GM12878 (cell line): Measurements from ENCODE around the gene ACTR5. TPM values are rescaled to one million over a fixed set of nuclear protein-coding genes. Genes with fewer than 3 reads are reported as not detected.

Source experiments
- ETV6 ChIP-seq, 2 experiments: fragments of 450-650 bp in 1 of 2; IDR thresholded peaks in 1 of 2; conservative IDR thresholded peaks in 1 of 2; 2 replicates each; pipeline ENCODE4 v1.6.1; 2014; ENCODE audit warnings: antibody characterized with exemption in 1 of 2, borderline replicate concordance in 1 of 2, low read depth in 1 of 2, mild to moderate bottlenecking in 1 of 2, moderate library complexity in 1 of 2
- EZH2 ChIP-seq: IDR thresholded peaks from 2 replicates; pipeline ENCODE4 v1.6.1; 2012; ENCODE audit warnings: low read depth, mild to moderate bottlenecking, control low read depth, inconsistent platforms, low read length, borderline replicate concordance; ENCODE audit not compliant: control insufficient read depth
- HDAC2 ChIP-seq: fragments of 200-600 bp; sonication (generic); IDR thresholded peaks from 2 replicates; pipeline ENCODE4 v1.6.1; 2017
- POLR2AphosphoS5 ChIP-seq: IDR thresholded peaks from 2 replicates; pipeline ENCODE4 v1.6.1; 2011; ENCODE audit warnings: mild to moderate bottlenecking, low read length, inconsistent platforms
- POU2F2 ChIP-seq: IDR thresholded peaks from 3 replicates; pipeline ENCODE4 v1.6.1; 2011; ENCODE audit warnings: low read depth, mild to moderate bottlenecking, low read length, borderline replicate concordance
- RELA ChIP-seq: fragments of 450-650 bp; IDR thresholded peaks from 2 replicates; pipeline ENCODE4 v1.8.0; 2014; ENCODE audit warnings: borderline replicate concordance; ENCODE audit not compliant: partially characterized antibody
- RUNX3 ChIP-seq: IDR thresholded peaks from 2 replicates; pipeline ENCODE4 v1.6.1; 2012; ENCODE audit warnings: low read length, inconsistent platforms
- SRF ChIP-seq, 2 experiments: IDR thresholded peaks; 2 replicates each; pipeline ENCODE4 v1.6.1; 2011; ENCODE audit warnings: low read depth in 2 of 2, low read length in 2 of 2, mild to moderate bottlenecking in 1 of 2, moderate library complexity in 1 of 2
- TAF1 ChIP-seq: IDR thresholded peaks from 2 replicates; pipeline ENCODE4 v1.6.1; 2011; ENCODE audit warnings: mild to moderate bottlenecking, low read depth, low read length, borderline replicate concordance
- TBL1XR1 ChIP-seq: IDR thresholded peaks from 2 replicates; pipeline ENCODE4 v1.6.1; 2012; ENCODE audit warnings: low read depth, low read length, improper control_type of control experiment
- TCF12 ChIP-seq: IDR thresholded peaks from 2 replicates; pipeline ENCODE4 v1.6.1; 2011; ENCODE audit warnings: low read depth, mild to moderate bottlenecking, low read length
- polyA plus RNA-seq, 11 experiments: library from polyadenylated mRNA; depleted of rRNA in 4 of 11; unstranded in 6 of 11; stranded (reverse) in 5 of 11; fragments of >200 nt; fragmentation: Nextera tagmentation in 4 of 11; fragmentation: Illumina TruSeq in 1 of 11; extraction: Ambion mirVana in 4 of 11; extraction: Trizol in 1 of 11; gene quantifications; 1 replicate in 1 of 11; 2 replicates in 10 of 11; pipeline versions ENCODE4 v1.2.1 to v1.2.3, GENCODE V29; 2011 to 2016; ENCODE audit warnings: inconsistent platforms in 2 of 11, missing spikeins in 2 of 11, low read depth in 1 of 11
- total RNA-seq, 4 experiments: library from RNA; depleted of rRNA in 3 of 4; stranded (reverse); fragments of >200 nt in 3 of 4; fragmentation: Illumina TruSeq in 1 of 4; extraction: Trizol in 1 of 4; gene quantifications; 2 replicates each; pipeline versions ENCODE4 v1.2.1 to v1.2.3, GENCODE V29; 2013 to 2021
- TF ChIP-seq, protein P1 (sequence below): fragments of 450-650 bp; conservative IDR thresholded peaks from 2 replicates; pipeline ENCODE4 v1.6.1; 2017; ENCODE audit warnings: mild to moderate bottlenecking, moderate library complexity
- TF ChIP-seq, protein P2 (sequence below): IDR thresholded peaks from 2 replicates; pipeline ENCODE4 v1.6.1; 2011; ENCODE audit warnings: borderline replicate concordance, low read depth, mild to moderate bottlenecking, moderate library complexity, low read length; ENCODE audit not compliant: insufficient read depth, poor library complexity, severe bottlenecking
- TF ChIP-seq, protein P3 (sequence below): fragments of 450-650 bp; IDR thresholded peaks from 2 replicates; pipeline ENCODE4 v1.6.1; 2016; ENCODE audit warnings: mild to moderate bottlenecking, moderate library complexity, borderline replicate concordance
- TF ChIP-seq, protein P4 (sequence below): fragments of 450-650 bp; IDR thresholded peaks from 2 replicates; pipeline ENCODE4 v1.6.1; 2017; ENCODE audit warnings: mild to moderate bottlenecking
- TF ChIP-seq, protein P5 (sequence below), 3 experiments: IDR thresholded peaks in 2 of 3; conservative IDR thresholded peaks in 1 of 3; 2 replicates each; pipeline ENCODE4 v1.5.1; 2011; ENCODE audit warnings: low read depth in 3 of 3, low read length in 3 of 3, mild to moderate bottlenecking in 3 of 3, control low read depth in 2 of 3, moderate library complexity in 2 of 3, inconsistent platforms in 1 of 3, mixed read lengths in 1 of 3; ENCODE audit not compliant: control insufficient read depth in 2 of 3, insufficient read depth in 1 of 3; ENCODE audit errors: extremely low read depth in 1 of 3

ACTR5 gene
- total and polyA plus RNA-seq, 10 of the 15 experiments (the other 5 are each of a cell fraction or from before 2014, with no cell fraction given), result 0.52 to 14.7 (median 8.8) TPM

DNA sequence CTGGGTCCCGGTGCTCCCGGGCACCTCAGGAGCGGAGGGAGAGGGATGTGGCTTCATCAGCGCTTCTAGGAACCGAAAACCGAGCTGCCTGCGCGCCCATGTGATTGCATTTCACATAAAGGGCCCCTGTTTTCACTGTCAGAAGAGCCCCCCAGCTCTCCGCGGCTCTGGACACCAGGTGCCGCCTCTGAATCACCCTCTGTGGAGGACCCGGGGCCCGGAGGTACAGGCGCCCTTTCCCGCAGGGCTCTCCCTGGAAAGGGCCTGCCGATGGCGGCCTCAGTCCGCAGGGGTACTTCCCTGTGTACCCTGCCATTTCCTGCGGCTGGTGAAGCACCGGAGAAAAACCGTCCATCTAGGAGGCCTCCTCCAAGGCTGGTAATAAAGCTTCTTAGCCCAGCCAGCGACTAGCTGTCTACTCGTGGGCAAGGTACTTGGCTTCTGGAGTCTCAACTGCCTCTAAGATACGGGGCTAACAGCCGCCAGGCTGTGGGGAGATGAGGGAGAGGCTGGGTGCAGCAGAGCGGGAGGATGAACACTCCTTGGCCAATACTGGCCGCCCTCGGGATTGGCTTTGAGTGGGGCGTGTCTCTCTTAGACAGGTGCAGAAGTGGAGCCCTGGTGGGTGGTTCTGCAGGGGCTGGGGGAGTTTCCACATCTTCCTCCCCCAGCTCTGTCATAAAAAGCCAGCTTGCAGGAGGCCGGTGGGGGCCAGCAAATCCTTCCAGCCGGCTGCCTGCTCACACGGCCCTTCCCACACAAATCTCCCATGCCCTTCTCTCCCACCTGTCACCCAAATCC is 58.8 kb downstream of the ACTR5 start (continued):
- TF ChIP-seq, protein P1, sequence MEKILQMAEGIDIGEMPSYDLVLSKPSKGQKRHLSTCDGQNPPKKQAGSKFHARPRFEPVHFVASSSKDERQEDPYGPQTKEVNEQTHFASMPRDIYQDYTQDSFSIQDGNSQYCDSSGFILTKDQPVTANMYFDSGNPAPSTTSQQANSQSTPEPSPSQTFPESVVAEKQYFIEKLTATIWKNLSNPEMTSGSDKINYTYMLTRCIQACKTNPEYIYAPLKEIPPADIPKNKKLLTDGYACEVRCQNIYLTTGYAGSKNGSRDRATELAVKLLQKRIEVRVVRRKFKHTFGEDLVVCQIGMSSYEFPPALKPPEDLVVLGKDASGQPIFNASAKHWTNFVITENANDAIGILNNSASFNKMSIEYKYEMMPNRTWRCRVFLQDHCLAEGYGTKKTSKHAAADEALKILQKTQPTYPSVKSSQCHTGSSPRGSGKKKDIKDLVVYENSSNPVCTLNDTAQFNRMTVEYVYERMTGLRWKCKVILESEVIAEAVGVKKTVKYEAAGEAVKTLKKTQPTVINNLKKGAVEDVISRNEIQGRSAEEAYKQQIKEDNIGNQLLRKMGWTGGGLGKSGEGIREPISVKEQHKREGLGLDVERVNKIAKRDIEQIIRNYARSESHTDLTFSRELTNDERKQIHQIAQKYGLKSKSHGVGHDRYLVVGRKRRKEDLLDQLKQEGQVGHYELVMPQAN, result no peak; the same call in 1 of the 2 replicates
- TF ChIP-seq ETV6 (conservative IDR thresholded peaks at IDR 0.05 in 1 of 2, IDR thresholded peaks at IDR 0.05 in 1 of 2; ENCODE audit: borderline replicate concordance in 1 of 2, low read depth in 1 of 2) (no peak), TBL1XR1 (no peak), RELA (no peak), TAF1 (0 out of 2 replicates have a peak, but pooled peaks have one; percentile 19), TCF12 (peak; percentile 71), SRF (IDR thresholded peaks at IDR 0.05; ENCODE audit: low read depth in 2 of 2, low read length in 2 of 2) (no peak), RUNX3 (no peak), POU2F2 (peak; percentile 69; the same call in 1 of the 3 replicates), POLR2AphosphoS5 (peak; percentile 79), HDAC2 (no peak), EZH2 (no peak)
- TF ChIP-seq, protein P2, sequence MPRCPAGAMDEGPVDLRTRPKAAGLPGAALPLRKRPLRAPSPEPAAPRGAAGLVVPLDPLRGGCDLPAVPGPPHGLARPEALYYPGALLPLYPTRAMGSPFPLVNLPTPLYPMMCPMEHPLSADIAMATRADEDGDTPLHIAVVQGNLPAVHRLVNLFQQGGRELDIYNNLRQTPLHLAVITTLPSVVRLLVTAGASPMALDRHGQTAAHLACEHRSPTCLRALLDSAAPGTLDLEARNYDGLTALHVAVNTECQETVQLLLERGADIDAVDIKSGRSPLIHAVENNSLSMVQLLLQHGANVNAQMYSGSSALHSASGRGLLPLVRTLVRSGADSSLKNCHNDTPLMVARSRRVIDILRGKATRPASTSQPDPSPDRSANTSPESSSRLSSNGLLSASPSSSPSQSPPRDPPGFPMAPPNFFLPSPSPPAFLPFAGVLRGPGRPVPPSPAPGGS, result no peak
- TF ChIP-seq, protein P3, sequence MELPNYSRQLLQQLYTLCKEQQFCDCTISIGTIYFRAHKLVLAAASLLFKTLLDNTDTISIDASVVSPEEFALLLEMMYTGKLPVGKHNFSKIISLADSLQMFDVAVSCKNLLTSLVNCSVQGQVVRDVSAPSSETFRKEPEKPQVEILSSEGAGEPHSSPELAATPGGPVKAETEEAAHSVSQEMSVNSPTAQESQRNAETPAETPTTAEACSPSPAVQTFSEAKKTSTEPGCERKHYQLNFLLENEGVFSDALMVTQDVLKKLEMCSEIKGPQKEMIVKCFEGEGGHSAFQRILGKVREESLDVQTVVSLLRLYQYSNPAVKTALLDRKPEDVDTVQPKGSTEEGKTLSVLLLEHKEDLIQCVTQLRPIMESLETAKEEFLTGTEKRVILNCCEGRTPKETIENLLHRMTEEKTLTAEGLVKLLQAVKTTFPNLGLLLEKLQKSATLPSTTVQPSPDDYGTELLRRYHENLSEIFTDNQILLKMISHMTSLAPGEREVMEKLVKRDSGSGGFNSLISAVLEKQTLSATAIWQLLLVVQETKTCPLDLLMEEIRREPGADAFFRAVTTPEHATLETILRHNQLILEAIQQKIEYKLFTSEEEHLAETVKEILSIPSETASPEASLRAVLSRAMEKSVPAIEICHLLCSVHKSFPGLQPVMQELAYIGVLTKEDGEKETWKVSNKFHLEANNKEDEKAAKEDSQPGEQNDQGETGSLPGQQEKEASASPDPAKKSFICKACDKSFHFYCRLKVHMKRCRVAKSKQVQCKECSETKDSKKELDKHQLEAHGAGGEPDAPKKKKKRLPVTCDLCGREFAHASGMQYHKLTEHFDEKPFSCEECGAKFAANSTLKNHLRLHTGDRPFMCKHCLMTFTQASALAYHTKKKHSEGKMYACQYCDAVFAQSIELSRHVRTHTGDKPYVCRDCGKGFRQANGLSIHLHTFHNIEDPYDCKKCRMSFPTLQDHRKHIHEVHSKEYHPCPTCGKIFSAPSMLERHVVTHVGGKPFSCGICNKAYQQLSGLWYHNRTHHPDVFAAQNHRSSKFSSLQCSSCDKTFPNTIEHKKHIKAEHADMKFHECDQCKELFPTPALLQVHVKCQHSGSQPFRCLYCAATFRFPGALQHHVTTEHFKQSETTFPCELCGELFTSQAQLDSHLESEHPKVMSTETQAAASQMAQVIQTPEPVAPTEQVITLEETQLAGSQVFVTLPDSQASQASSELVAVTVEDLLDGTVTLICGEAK, result no peak
- TF ChIP-seq, protein P4, sequence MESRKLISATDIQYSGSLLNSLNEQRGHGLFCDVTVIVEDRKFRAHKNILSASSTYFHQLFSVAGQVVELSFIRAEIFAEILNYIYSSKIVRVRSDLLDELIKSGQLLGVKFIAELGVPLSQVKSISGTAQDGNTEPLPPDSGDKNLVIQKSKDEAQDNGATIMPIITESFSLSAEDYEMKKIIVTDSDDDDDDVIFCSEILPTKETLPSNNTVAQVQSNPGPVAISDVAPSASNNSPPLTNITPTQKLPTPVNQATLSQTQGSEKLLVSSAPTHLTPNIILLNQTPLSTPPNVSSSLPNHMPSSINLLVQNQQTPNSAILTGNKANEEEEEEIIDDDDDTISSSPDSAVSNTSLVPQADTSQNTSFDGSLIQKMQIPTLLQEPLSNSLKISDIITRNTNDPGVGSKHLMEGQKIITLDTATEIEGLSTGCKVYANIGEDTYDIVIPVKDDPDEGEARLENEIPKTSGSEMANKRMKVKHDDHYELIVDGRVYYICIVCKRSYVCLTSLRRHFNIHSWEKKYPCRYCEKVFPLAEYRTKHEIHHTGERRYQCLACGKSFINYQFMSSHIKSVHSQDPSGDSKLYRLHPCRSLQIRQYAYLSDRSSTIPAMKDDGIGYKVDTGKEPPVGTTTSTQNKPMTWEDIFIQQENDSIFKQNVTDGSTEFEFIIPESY, result no peak
- TF ChIP-seq, protein P5, sequence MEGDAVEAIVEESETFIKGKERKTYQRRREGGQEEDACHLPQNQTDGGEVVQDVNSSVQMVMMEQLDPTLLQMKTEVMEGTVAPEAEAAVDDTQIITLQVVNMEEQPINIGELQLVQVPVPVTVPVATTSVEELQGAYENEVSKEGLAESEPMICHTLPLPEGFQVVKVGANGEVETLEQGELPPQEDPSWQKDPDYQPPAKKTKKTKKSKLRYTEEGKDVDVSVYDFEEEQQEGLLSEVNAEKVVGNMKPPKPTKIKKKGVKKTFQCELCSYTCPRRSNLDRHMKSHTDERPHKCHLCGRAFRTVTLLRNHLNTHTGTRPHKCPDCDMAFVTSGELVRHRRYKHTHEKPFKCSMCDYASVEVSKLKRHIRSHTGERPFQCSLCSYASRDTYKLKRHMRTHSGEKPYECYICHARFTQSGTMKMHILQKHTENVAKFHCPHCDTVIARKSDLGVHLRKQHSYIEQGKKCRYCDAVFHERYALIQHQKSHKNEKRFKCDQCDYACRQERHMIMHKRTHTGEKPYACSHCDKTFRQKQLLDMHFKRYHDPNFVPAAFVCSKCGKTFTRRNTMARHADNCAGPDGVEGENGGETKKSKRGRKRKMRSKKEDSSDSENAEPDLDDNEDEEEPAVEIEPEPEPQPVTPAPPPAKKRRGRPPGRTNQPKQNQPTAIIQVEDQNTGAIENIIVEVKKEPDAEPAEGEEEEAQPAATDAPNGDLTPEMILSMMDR (IDR thresholded peaks at IDR 0.05 in 2 of 3, conservative IDR thresholded peaks at IDR 0.05 in 1 of 3; ENCODE audit: control insufficient read depth in 2 of 3, extremely low read depth in 1 of 3, insufficient read depth in 1 of 3, low read depth in 3 of 3, low read length in 3 of 3), result peak in 1 of 3 experiments; percentile 32; a peak in 2 of 6 replicates
